HG03439 (cell line): Measurements from ENCODE around the gene ANKRD55.
"Not testable (repeated sequence)": the region's sequence is repeated elsewhere in the genome, so short reads cannot be mapped to it uniquely, and the experiment has no call there.

Experiments used
- ATAC-seq: cut with Tn5 transposase; IDR thresholded peaks from one replicate; pipeline ENCODE4 v1.9.1; 2021; ENCODE audit warnings: mild to moderate bottlenecking, moderate library complexity; ENCODE audit not compliant: unreplicated experiment

The ANKRD55 gene

GRCh38 chr5:56147106-56147505 lies 86.0 kb downstream of the ANKRD55 start:
- ATAC-seq, result no peak

GRCh38 chr5:56146674-56147073 lies 86.5 kb downstream of the ANKRD55 start:
- no peak for ATAC-seq

GRCh38 chr5:56145511-56145910 lies 87.6 kb downstream of the ANKRD55 start:
- no peak for ATAC-seq

DNA sequence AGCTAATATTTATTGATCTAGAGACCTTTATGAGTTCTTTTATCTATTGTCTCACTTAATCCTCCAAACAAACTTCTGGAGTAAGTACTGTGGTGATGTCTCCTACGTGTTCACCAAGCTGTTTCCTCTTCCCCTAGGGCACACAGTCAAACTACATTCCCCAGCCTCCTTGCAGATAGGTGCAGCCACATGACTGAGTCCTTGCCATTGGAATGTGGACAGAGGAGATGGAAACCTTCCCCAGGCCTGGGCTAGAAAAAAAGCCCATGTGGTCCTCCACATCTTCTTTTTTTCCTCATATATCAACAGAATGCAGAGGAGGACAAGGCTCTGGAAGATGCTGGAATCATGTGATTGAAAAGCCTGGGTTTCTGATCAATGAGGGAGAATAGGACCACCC lies 88.0 kb downstream of the ANKRD55 start:
- ATAC-seq, result no peak

- no peak for ATAC-seq
Observed at GRCh38 chr5:56144211-56144610, 88.9 kb downstream of the ANKRD55 start.

- ATAC-seq, result no peak
Observed at GRCh38 chr5:56143373-56143714, 89.8 kb downstream of the ANKRD55 start.

DNA sequence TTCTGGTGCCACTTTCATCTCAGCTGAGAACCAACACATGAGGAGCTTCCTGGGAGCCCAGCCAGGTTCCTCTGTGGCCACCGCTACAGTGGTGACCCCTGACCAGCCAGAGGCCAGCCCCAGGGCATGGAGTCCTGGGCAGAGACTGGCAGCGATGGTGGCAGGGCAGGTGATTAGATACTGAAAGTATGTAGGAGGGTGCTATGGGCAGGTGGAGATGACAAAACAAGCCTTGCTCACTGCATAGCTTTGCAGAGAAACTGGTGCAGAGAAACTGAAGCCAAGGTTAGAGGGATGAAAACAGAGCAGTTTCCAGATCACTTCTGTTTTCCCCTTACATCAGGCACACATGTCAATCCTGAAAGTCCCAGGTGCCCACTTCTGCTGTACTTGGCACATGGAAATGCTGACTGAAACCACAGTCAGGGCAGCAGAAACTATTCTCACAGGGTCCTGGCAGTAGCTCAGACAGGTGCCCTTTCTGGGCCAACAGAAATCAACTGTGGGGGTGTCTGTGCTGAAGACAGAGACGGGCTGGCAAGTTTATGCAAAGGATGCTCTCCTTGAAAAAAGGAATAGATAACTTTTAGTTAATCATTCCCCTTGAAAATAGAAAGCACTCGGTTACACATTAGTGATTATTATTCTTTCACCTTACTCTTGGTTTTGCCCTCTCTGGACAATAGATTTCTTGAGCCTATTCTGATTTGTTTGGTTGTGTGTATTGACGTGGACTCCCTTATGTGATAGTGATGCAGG lies 90.3 kb downstream of the ANKRD55 start:
- ATAC-seq, result peak; percentile 82

- no peak for ATAC-seq
Observed at GRCh38 chr5:56142233-56142613, 90.9 kb downstream of the ANKRD55 start.

DNA sequence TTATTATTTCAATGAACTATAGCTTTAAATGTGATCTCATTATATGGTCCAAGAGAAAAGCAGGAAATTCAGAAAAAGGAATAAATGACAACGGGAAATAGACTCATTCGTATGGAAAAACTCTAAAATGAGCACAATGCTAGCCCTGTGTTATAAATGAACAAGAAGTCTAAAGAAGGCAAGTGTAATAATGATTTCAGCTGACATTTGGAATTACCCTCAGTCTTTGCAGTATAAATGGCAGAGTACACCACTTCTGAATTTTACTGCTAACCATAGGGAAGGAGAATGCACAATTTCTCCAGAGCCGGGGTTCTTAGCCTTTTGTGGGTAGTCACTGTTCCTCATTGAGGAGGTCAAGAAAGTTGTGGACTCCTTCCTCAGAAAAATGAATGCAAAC lies 93.1 kb downstream of the ANKRD55 start:
- no peak for ATAC-seq

DNA sequence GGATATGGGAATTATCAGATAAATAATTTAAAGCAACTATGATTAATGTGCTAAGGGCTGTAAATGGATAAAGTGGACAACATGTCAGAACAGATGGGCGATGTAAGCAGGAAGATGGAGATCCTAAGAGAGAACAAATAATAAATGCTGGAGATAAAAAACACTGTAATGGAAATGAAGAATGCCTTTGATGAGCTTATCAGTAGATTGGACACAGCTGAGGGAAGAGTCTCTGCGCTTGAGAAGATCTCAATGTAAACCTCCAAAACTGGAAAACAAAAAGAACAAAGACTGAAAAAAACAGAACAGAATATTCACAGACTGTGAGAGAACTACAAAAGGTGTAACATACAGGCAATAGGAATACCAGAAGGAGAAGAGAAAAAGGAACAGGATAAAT lies 102.5 kb downstream of the ANKRD55 start:
- ATAC-seq, result no peak

GRCh38 chr5:56129288-56129687 lies 103.8 kb downstream of the ANKRD55 start:
- no peak for ATAC-seq

GRCh38 chr5:56128113-56128512 lies 105.0 kb downstream of the ANKRD55 start:
- ATAC-seq, result no peak

GRCh38 chr5:56126487-56127179 lies 106.5 kb downstream of the ANKRD55 start:
- ATAC-seq, result no peak

DNA sequence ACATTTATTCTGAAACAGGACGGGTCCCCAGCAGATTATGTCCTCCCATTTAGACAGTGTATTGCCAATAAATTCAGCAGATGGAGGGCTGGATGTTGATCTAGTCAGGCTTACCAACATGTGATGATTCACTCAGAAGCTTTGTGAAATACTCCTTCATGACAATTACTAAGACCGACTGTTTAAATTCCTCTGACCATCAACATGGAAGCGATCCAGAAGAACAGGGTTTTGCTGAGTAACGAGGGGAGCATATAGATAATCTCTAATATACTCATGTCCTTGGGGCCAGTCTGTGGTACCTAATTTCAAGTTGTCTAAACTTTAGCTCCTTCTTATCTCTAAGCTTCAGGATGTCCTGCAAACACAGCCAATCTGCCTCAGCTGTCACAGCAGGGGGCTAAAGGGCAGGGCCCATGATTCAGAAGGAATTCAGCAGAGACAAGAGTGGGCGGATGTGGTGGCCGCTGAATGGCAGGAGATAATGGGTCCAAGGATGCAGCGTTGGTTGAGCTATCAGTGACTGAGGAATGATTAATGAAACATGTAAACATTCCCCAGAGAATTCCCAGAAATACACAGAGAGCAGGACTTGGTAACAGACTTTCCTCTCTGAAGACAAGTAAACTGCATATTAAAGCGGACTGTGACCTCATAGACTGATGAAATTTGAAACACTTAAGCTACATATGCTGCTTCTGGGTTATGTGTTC lies 109.4 kb downstream of the ANKRD55 start:
- ATAC-seq, result no peak

DNA sequence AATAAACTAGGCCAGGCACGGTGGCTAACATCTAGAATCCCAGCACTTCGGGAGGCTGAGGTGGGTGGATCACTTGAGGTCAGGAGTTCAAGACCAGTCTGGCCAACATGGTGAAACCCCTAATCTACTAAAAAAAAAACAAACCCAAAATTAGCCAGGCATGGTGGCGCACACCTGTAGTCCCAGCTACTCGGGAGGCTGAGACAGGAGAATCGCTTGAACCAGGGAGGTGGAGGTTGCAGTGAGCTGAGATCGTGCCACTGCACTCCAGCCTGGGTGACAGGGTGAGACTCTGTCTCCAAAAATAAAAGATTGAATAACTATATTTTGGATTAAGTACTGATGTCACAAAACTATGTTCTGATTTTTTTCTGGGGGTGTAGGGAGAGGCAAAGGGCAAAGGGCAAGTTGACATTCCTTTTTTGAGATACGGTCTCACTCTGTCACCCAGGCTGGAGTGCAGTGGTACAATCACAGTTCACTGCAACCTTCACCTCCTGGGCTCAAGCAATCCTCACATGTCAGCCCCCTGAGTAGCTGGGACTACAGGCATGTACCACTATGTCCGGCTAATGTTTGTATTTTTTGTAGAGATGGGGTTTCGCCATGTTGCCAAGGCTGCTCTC lies 110.7 kb downstream of the ANKRD55 start:
- not testable (repeated sequence) for ATAC-seq

GRCh38 chr5:56119050-56119449 lies 114.1 kb downstream of the ANKRD55 start:
- ATAC-seq, result no peak

- ATAC-seq, result no peak
Observed at GRCh38 chr5:56116599-56117141, 116.5 kb downstream of the ANKRD55 start.

- ATAC-seq, result no peak
Observed at GRCh38 chr5:56115589-56115988, 117.5 kb downstream of the ANKRD55 start.

DNA sequence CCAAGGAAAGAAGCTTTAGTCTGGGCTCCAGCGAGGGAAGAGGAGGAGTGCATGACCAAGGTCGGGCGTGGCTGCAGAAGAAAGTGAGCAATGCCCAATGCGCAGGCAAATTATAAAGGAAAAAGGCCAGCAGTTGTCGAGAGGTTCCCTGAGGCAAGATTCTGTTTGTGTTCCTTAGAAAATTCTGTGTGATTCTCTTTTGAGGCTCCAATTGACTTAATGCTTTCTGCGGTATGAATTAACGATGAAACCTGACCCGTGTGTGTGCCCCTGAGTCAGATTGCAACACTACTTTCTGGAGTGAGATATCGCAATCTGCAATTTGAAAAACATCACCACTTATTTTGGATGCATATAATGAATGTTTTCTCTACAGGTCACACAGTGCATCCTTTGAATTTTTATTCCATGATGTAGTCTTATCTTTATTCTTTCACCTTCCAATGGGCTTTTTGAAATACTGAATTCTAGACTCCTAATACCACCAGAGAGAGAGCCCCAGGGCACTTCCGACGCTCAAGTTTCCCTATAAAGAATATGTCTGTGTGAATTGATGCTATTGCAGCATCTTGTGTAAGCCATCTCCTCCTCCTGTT lies 120.5 kb downstream of the ANKRD55 start:
- ATAC-seq, result no peak

DNA sequence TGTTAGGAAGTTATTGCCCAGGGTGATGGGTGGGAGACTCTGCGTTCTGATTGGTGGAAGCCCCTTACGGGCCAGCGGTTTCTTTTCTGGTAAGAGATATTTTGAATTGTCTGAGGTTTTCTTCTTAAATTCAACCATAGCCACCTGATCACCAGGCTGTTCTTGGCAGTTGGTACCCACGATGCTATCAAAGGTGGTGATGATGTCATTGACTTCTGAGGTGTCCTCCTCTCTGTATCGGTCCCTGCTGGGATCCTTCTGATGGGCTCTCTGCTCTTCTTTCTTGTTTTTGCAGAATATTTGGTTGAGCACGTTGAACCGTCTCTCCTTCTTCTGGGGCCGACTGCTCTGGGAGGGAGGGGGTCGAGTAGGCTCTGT lies 121.7 kb downstream of the ANKRD55 start:
- no peak for ATAC-seq
